AG10803 (cell line): ENCODE results near the gene HSPA6.
A peak's percentile ranks its signal among the peaks of the same experiment; 100 is the strongest.

Experiments used
- DNase-seq: peaks from one replicate; pipeline ENCODE4 v3.0.0; 2010; ENCODE audit warnings: low read depth
- H3K4me3 ChIP-seq: 2 replicates; pipeline ENCODE4 v1.5.1; 2011; ENCODE audit warnings: mild to moderate bottlenecking, low read length, control low read depth
- TF ChIP-seq, protein P1 (sequence below): conservative IDR thresholded peaks from 2 replicates; pipeline ENCODE4 v1.5.1; 2011; ENCODE audit warnings: mild to moderate bottlenecking, low read length, control low read depth, inconsistent platforms

HSPA6 gene

DNA sequence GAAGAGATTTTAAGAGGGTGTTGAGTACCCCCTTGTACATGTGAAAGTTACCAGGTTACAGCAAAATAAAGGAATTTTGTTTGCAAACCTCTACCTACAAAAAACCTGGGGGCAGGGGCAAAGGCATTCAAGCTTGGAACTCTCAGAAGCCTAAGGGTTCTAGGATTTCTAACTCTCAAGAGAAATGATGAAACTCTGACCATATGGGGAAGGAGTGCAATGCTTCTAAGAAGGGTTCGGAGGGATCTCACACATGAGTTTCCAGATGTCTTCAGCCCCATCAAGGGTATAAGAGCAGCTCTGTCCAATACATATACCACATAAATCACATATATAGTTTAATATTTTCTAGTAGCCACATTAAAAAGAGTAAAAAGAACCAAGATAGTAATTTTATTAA lies 26.4 kb upstream of the HSPA6 start:
- no peak for DNase-seq
- TF ChIP-seq, protein P1, sequence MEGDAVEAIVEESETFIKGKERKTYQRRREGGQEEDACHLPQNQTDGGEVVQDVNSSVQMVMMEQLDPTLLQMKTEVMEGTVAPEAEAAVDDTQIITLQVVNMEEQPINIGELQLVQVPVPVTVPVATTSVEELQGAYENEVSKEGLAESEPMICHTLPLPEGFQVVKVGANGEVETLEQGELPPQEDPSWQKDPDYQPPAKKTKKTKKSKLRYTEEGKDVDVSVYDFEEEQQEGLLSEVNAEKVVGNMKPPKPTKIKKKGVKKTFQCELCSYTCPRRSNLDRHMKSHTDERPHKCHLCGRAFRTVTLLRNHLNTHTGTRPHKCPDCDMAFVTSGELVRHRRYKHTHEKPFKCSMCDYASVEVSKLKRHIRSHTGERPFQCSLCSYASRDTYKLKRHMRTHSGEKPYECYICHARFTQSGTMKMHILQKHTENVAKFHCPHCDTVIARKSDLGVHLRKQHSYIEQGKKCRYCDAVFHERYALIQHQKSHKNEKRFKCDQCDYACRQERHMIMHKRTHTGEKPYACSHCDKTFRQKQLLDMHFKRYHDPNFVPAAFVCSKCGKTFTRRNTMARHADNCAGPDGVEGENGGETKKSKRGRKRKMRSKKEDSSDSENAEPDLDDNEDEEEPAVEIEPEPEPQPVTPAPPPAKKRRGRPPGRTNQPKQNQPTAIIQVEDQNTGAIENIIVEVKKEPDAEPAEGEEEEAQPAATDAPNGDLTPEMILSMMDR, result no peak
- no peak overlapping the region for H3K4me3 ChIP-seq

DNA sequence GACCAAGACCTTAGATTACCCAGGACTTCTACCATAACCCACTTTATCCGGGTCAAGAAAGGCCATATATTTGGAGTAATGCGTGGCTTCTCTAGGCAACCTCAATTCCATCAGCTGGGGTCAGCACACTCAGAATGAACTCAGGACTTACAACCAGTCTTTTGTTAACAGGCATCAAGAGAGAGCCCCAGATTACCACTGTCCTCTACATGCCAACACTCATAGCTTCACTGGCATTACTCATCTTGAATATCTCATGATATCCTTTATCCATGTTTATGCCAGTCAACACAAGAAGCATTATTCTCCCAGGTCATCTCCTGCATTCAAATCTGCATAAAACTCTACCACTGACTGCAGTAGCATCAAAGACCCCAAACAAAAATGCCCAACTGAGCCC lies 25.7 kb upstream of the HSPA6 start:
- TF ChIP-seq, protein P1, result no peak
- no peak for DNase-seq
- no peak overlapping the region for H3K4me3 ChIP-seq

DNA sequence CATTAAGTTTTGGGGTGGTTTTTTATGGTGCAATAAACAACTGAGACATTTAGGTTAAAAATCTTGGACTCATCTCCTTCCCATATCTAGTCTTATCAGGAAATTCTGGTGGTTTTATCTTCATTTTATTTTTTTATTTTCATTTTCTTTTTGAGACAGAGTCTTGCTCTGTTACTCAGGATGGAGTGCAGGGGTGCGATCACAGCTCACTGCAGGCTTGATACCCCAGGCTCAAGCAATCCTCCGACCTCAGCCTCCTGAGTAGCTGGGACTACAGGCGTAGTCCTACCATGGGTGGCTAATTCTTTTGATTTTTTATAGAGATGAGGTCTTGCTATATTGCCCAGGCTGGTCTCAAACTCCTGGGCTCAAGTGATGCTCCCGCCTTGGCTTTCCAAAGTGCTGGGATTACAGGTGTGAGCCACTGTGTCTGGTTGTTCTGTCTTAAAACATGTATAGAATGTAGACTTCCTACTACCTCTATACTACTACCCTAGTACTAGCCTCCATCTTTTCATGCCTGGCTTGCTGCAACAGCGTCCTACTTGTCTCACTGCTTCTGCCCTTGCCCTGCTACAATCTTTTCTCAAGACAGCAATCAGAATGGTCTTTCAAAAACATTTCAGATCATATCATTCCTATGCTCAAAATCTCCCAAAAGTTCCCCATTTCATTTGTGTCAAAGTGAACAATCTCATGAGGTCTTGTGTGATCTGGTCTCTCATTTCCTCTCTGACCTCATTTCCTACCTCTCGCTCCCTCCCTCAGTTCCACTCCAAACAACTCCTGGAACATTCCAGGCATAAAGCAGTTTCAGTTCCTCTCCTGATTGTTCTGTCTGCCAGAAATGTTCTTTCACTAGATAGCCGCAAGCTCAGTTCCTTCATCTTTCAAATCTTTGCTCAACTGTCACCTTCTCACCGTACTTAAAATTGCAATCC lies 25.0 kb upstream of the HSPA6 start:
- H3K4me3 ChIP-seq, result no peak overlapping the region
- no peak for DNase-seq
- TF ChIP-seq, protein P1, result no peak

DNA sequence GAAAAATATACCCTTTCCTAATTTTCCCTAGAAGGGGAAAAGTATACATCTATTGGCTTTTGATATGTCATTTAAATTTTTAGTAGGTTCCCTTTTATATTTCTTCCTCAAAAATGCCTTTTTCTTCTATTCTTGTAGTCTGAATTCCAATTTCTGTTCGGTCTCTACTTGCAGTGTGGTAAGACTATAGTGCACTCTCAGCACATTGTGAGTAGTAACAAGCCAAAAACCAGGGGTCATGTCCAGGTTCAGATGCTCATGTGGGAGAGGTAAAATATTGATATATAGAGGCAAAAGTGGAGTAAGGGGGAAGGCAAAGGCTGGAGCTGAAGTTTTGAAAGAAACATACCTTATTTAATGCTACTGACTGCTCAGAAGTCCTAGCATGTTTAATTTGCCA lies 23.1 kb upstream of the HSPA6 start:
- TF ChIP-seq, protein P1, result no peak
- no peak overlapping the region for H3K4me3 ChIP-seq
- DNase-seq, result no peak

DNA sequence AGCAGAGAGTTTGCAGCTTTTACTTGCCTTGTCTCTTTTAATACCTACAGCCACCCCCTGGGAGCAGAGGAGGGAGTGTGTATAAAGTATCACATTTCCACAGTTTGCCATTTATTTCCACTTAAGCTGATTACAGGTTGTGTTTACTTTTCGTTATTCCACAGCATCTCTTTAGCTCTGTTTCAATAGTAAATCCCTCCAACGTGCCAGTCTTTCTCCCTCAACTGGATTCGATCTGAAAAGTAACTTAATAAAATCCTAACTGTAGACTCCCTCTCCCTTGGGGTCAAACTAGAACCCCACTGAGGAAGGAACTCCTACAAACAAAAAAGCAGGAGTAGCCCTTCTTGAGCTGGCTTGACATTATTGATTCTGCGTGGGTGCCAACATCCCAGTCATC lies 22.2 kb upstream of the HSPA6 start:
- TF ChIP-seq, protein P1, result no peak
- no peak for DNase-seq
- H3K4me3 ChIP-seq, result no peak overlapping the region

DNA sequence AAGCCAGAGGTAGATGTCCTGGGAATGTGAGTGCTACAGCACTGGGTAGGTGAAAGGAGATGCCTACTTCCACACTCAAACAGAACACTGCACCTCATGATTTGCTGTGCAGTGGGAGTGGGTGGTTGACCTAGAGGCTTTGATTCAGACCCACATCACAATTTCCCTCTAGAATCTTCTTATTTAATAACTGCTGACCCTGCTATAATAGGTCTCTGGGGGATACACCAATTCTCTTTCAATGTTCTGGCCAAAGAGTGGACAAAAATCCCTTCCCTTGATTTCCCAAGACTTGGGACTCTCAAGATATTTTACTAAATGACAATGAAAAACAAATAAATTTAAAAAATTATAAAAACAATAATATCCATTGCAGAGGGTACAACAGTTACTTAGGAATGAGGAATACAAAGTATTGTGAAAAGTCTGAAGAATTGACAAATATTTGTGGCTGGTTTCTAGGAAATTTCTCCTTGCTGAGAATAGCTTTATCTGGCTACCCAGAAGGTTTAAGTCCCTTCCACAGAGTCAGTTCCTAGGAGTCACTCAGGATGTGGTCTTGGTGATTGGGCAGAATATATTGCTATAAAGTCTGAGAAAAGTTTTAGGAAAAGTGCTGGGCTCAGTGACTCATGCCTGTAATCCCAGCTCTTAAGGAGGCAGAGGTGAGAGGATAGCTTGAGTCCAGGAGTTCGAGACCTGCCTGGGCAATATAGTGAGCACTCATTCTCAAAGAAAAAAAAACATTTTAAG lies 21.5 kb upstream of the HSPA6 start:
- H3K4me3 ChIP-seq, result no peak overlapping the region
- peak; percentile 63 for DNase-seq
- TF ChIP-seq, protein P1, result no peak

DNA sequence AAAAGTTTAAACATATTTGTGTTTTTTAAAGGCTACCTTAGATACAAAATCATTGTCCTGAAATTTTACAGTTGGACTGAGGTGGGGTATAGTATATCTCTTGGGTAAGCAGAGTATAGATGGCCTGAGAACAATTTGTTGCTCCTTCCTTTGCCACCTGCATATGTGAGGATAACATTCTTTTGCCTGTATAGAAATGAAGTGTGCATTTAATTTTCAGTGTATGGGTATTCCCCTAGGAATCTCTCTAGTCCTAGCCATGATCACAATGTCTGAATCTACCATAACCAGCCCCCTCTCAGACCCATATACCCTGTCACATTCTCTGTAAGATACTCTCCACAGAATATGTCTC lies 21.0 kb upstream of the HSPA6 start:
- H3K4me3 ChIP-seq, result no peak overlapping the region
- TF ChIP-seq, protein P1, result no peak
- DNase-seq, result no peak
